B cell (primary cell): ENCODE data around the gene MCHR1.

ENCODE experiments used
- CTCF ChIP-seq: fragments of 200-600 bp; IDR thresholded peaks from one replicate; pipeline ENCODE4 v1.8.0; 2022; ENCODE audit warnings: antibody characterized with exemption, mild to moderate bottlenecking
- EZH2 ChIP-seq: IDR thresholded peaks from 2 replicates; pipeline ENCODE4 v1.6.1; 2012; ENCODE audit warnings: borderline replicate concordance, low read depth, mild to moderate bottlenecking, moderate library complexity, low read length; ENCODE audit not compliant: insufficient read depth, poor library complexity, severe bottlenecking

- TF ChIP-seq CTCF (no peak), EZH2 (no peak)
Observed at GRCh38 chr22:40714499-40715337, 35.4 kb downstream of the MCHR1 start.
